GM18951 (cell line): ENCODE results near the gene OGA.

ENCODE experiments used
- POLR2A ChIP-seq: IDR thresholded peaks from 4 replicates; pipeline ENCODE4 v1.6.1; 2011; ENCODE audit warnings: mild to moderate bottlenecking; ENCODE audit not compliant: insufficient read length, insufficient read depth; ENCODE audit errors: extremely low read depth
- in situ Hi-C: fragments of 300-500 bp; cut with MboI; formaldehyde crosslinking; loops from one replicate; pipeline ENCODE4 v1.12.0; 2022; ENCODE audit warnings: low sequenced_read_pairs, mixed read lengths, inconsistent platforms; ENCODE audit not compliant: unreplicated experiment

OGA gene

GRCh38 chr10:101772895-101773761 lies 45.1 kb downstream of the OGA start:
- no peak for TF ChIP-seq POLR2A
- in situ Hi-C loops: loop anchor here (10.0 to 25.0 kb wide), 2 partner anchors 168 to 561 kb away; no protein-coding TSS in a partner anchor

GRCh38 chr10:101772017-101772894 lies 46.0 kb downstream of the OGA start:
- TF ChIP-seq POLR2A: no peak
- in situ Hi-C loops: loop anchor here (10.0 to 25.0 kb wide), 2 partner anchors 167 to 560 kb away; no protein-coding TSS in a partner anchor

DNA sequence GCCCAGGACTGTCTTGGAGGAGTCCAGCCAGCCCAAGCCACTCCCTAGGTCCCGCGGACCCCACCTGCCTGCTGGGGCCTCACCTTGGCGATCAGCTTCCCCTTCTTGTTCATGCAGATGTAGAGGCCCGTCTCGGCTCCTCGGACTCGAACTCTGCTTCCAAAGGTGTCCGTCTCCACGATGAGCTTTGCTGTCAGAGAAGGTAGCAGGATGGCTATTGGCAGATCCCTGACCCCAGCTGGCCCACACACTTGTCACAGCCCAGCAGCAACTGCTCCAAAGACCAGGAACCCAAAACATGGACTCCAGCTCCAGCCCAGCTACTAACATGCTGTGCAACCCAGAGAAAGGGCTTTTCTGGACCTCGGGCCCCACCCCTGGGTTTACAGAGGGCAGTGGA lies 46.9 kb downstream of the OGA start:
- in situ Hi-C loops: loop anchor here (10.0 to 25.0 kb wide), 2 partner anchors 167 to 559 kb away; no protein-coding TSS in a partner anchor
- TF ChIP-seq POLR2A: no peak

DNA sequence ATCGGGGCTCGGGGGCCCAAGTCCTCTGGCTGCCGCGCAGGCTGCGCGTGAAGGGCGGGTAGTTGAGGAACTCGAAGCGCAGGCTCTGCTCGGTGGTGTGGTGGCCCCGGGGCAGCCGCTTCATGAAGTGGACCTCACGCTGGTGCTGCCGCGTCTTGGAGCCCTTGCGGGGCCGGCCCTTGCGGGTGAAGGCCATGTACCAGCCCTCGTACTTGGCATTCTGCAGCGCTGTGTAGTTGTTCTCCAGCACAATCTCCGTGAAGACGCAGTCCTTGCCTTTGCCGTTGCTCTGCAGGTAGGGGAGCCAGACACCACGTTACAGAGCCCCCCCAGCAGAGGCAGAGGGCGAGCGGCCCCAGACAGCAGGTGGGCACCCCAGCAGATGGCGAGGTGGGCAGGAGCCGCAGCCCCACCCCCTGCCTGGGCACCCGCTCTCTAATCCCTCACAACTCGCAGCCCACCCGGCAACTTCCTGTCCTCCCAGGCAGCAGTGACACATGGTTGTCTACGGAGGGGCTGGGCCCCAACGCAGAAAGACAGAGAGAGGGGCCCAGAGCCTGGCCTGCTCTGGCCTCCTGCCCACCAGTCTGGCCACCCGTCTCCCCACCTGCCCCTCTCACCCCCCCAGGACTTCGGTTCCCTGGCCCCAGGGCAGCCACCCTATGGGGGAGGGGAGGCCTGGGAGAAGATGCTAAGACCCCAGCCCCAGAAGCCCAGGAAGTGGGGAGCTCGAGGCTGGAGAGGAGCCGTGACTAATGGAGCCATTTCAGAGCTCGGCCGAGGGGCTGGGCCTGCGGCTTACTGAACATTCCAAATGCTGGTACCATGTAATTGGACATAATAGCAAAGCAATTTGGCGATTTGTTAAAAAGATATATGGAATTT lies 47.7 kb downstream of the OGA start:
- no peak for TF ChIP-seq POLR2A

GRCh38 chr10:101769541-101770180 lies 48.6 kb downstream of the OGA start:
- no peak for TF ChIP-seq POLR2A
- in situ Hi-C loops: loop anchor here (10.0 to 25.0 kb wide), 2 partner anchors 165 to 557 kb away; no protein-coding TSS in a partner anchor

More for the DNA sequence above, 47.7 kb downstream of the OGA start:
- in situ Hi-C loops: loop anchor here (10.0 to 25.0 kb wide), 2 partner anchors 166 to 558 kb away; no protein-coding TSS in a partner anchor

DNA sequence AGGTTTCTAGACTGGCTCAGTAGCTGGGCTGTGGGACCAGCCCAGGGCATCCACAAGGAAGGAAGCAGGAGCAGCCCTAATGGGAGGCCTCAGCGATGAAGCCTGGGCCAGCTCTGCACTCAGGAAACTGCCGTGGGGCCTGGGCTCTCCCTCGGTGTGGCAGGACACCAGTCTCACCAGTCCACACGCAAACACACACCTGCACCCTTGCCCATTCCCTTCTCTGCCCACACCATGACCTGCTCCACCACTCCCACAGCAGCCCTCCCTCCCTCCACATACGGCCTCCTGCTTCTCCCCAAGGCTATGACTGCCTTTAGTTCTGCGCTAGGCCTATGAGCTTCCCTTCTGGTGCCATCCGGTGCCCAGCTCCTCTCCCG lies 49.5 kb downstream of the OGA start:
- no peak for TF ChIP-seq POLR2A
- in situ Hi-C loops: loop anchor here (25.0 kb wide), 1 partner anchor 556 kb away; no protein-coding TSS in a partner anchor

- in situ Hi-C loops: loop anchor here (25.0 kb wide), 1 partner anchor 556 kb away; no protein-coding TSS in a partner anchor
- TF ChIP-seq POLR2A: no peak
Observed at GRCh38 chr10:101767966-101768790, 50.1 kb downstream of the OGA start.

DNA sequence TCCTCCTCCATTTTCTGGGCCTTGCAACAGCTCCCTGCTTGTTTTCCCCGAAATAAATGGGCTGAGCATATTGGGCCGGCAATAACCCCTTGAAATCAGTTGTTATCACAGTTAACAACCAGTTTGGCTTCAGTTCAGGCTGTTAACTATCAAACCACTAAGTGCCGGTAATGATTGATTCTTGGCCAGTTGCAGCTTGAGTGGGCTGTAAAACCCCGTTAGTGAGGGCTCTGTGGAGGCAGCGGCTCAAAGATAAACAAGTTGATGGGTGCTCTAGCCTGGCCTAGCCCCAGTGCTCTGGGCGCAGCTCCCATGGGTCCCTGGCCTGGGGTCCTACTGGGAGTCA lies 50.7 kb downstream of the OGA start:
- in situ Hi-C loops: loop anchor here (25.0 kb wide), 1 partner anchor 555 kb away; no protein-coding TSS in a partner anchor
- TF ChIP-seq POLR2A: no peak

DNA sequence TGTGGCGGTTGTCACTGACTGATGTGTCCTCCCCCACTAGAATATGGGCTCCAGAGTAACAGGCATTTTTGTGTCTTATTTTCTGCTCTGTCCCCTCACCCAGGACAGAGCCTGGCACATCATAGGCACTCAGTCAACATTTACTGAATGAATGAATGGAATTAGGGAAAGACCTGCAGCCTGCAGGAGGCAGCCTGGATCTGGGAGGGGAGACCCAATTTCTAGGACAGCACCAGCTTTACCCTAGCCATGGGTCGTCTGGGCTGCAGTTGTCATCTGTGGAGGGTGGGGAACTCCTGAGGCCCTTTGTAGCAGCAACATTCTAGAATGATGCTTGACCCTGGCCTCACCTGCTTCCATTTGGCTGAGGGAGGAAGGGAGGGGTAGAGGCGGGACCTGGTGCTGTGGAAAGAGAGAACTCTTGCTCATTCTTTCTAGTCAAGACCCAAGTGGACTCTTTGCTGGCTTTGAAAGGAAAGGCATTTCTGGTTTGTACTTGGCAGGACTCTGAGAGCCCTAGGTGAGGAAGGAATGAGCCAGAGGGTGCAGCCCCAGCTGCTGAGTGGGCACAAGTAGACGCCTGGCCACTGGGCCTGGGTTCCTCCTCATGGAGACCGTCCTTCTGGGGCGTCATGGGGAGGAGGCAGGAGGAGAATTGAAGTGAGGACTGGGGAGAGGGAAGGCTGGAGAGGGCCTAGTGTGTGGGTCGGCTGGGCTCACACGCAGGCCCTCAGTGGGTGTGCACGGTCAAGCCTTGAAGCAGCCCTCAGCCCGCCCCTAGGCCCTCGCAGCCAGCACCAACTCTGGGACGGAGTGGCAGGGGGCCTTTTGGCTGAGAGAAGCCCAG lies 51.3 kb downstream of the OGA start:
- in situ Hi-C loops: loop anchor here (25.0 kb wide), 1 partner anchor 555 kb away; no protein-coding TSS in a partner anchor
- TF ChIP-seq POLR2A: no peak

DNA sequence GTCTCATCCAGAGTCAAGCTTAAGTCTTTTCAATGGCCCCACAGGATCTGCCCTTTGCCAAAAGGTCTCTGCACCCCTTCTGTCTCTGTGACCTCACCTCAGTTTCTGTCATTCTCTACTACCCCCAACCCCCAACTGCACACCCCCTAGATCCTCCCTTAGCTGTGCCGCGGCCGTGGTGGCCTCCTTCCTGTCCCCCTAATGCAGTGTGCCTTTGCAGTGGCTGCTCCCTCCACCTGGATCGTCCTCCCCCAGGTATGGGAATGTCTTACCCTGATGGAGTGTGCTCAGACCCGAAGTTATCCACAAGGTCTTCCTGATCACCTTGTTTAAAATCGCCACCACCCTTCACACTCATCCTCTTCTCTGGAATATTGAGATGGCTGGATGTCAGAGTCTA lies 51.9 kb downstream of the OGA start:
- TF ChIP-seq POLR2A: no peak
- in situ Hi-C loops: loop anchor here (25.0 kb wide), 1 partner anchor 554 kb away; no protein-coding TSS in a partner anchor

DNA sequence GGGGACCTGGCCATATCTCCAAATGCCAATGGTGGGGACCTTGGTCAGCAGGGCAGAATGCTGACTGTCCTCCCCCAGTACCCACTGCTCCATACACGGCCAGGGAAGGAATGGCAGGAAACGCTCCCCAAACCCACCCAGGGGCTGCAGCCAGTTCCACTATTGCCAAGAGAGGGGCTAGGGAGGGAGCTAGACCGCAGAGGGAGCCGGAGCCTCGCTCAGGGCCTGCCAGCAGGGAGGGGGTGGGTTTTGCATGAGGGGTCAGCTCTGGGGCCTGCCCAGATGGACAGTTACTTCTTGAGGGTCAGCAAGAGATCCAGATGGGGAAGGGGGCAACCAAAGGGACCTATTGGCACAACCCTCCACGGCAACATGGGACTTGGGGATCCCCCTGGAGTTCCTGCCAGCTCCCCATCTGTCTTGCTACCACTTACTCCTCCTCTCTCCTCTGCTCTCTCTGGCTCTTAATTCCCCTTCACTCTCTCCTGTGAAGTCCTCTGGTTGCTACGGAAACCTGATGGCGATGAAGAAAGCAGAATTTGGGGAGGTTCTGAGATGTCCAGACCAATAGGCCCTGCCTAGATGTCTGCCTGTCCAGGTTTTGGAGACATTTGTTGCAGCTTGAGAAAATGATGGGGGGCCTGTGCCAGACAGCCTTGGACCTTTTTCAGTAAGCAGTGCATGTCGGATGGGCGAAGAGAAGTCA lies 55.0 kb downstream of the OGA start:
- in situ Hi-C loops: loop anchor here (25.0 kb wide), 1 partner anchor 551 kb away; no protein-coding TSS in a partner anchor
- TF ChIP-seq POLR2A: no peak
